HG02970 (cell line): ENCODE measurements around the gene GCAT.
"Not testable (repeated sequence)": the region's sequence is repeated elsewhere in the genome, so short reads cannot be mapped to it uniquely, and the experiment has no call there.

ENCODE experiments used
- ATAC-seq: cut with Tn5 transposase; IDR thresholded peaks from one replicate; pipeline ENCODE4 v1.9.1; 2021; ENCODE audit warnings: mild to moderate bottlenecking, moderate library complexity, moderate number of reproducible peaks; ENCODE audit not compliant: unreplicated experiment, low FRiP score

GCAT gene

GRCh38 chr22:37781434-37782059 is 26.2 kb upstream of the GCAT start:
- ATAC-seq, result no peak

- ATAC-seq, result no peak
Measured at GRCh38 chr22:37782340-37783168, 25.2 kb upstream of the GCAT start.

DNA sequence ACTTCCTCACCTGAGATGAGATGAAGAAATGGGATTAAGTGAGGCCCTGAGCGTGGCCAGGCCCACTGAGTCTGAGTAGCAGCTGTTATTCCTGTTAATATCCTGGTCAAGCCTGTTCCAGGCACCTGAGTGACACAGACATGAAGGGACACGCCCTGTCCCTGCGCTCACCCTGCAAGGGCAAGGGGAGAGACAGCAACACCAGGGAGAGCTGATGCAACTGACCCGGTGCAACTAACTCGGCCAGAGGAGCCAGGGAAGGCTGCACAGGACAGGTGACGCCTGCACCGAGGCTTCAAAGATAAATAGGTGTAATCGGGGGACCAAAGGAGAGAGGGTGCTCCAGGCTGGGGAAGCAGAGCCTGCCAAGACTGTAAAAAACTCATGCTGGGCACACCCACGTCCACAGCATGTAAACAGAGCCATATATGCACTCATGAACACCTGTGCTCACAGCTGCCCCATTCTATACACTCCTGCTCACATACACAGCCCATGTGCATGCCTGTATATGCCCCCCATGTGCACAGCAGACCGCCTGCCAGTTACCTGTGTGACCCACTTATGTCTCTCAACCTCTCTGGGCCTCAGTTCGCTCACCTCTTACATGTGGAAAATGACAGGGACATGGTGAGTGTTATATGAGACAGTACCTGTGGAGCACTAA is 22.8 kb upstream of the GCAT start:
- no peak for ATAC-seq

GRCh38 chr22:37790234-37790633 is 17.5 kb upstream of the GCAT start:
- no peak for ATAC-seq

DNA sequence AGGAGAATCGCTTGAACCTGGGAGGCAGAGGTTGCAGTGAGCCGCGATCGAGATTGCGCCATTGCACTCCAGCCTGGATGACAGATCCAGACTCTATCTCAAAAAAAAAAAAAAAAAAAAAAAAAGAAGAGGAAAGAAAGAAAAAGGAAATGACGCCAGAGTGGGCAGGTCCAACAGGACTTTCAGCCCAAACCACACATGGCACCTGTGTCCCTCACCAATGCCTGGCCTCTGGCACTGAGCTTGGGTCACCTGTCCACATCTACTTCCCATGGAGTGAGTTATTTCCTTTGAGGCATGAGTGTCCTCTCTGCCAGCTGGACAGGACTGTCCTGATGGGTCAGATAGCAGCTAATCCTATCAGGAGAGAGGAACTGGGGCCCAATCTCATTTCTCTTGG is 15.2 kb upstream of the GCAT start:
- no peak for ATAC-seq

DNA sequence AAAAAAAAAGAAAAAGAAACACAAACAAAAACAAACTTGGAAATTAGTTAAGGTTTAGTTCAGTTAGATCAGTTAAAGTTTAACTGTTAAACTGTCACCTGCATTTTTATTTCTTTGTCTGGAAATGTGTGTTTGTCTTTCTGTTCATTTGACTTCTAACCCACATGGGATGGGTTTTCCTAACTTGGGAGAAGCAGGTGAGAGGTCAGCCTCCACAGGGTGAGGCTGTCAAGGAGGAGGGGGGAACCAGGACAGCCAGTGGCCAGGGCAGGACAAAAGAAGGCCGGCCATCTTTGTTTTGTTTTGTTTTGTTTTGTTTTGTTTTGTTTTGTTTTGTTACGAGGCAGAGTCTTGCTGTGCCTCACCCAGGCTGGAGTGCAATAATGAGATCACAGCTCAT is 13.4 kb upstream of the GCAT start:
- ATAC-seq, result no peak

DNA sequence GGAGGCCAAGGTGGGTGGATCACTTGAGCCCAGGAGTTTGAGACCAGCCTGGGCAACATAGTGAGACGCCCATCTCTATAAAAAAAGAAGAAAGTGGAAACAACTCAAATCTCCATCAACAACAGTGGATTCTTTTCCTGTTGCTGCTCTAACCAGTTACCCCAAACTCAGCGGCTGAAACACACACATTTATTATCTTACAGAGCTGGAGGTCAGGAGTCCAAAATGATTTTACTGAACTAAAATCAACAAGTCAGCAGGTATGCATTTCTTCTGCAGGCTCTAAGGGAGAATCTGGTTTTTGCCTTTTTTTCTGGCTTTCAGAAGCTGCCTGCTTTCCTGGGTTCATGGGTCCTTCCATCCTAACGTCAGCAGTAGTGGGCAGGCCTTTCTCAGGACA is 11.7 kb upstream of the GCAT start:
- no peak for ATAC-seq

GRCh38 chr22:37797259-37797658 is 10.5 kb upstream of the GCAT start:
- not testable (repeated sequence) for ATAC-seq

- ATAC-seq, result no peak
Measured at GRCh38 chr22:37797874-37798500, 9.7 kb upstream of the GCAT start.

DNA sequence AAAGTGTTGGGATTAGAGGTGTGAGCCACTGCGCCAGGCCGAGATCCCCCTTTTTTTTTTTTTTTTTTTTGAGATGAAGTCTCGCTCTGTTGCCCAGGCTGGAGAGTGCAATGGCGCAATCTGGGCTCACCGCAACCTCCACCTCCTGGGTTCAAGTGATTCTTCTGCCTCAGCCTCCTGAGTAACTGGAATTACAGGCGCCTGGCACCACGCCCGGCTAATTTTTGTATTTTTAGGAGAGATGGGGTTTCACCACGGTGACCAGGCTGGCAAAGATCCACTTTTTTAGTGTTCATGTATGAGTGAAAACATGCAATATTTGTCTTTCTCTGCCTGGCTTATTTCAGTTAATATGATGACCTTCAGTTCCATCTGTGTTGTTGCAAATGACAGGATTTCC is 7.8 kb upstream of the GCAT start:
- ATAC-seq, result not testable (repeated sequence)

DNA sequence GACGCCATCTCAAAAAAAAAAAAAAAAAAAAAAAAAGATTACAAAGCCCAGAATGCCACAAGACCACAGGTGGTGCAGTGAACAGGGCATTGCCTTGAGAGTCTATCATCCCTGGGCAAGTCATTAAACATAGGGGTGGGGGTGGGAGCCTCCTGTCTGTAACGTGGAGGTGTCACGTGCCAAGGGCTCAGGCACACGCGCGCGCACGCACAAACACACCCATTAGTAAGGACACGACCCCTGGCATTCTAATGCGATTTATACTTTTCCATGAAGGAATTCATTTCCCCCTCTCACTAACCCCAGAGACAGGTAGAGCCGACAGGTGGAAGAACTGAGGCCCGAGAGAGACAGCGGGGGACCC is 5.8 kb upstream of the GCAT start:
- ATAC-seq, result no peak

GRCh38 chr22:37802310-37803194 is 5.2 kb upstream of the GCAT start:
- ATAC-seq, result no peak

DNA sequence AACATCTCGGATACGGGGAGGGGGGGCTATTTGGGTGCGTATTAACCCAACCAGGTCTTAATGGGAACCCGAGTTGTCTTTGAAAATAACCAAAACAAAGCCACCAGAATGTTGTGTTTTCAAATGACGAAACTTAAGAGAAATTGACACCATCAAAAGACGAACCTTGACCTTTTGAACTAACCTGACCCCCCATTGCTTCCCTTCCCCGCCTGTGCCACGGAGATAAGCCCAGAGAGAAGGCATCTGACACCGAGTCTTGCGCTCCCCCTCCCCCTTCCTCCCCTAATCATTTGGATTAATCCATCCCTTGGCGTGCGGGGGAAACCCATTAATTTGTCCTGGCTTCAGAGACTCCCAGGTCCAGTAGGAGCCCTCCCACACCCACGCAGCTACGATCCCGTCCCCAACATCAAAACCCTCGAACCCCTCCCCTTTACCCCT is 4.5 kb upstream of the GCAT start:
- ATAC-seq, result no peak

DNA sequence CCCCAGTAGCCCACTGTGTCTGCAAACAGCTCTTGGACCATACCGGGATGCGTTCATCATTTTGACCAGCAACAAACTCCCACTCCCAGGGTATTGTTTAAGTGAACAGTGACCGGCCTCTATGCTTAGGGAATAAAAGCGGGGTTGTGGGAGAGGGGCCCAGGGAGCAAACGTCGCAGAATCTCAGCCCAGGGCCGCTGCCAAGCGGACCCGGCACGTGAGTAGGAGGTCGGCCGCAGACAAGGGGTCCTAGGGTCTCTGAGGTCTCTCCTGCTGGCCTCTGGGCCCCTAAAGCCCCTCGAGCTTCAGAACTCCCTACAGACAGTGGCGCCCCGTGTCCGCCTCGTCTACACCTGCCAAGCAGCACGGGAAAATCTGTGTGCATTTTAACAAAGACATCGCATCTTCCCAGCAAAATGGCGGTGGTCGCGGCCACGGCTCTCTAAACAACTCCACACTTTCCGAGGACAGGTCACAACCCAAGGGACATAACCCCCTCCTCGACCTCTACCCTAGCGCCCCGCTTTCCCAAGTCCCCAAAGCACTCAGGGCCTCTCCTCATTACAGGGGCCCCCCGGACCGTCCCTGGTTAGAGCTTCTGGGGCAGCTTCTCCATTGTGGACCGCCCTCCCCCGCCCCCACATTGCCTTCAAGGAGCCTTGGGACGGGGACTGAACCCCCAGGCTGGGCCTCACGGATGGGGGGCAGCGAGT is 3.9 kb upstream of the GCAT start:
- no peak for ATAC-seq

- no peak for ATAC-seq
Measured at GRCh38 chr22:37804352-37804880, 3.3 kb upstream of the GCAT start.

DNA sequence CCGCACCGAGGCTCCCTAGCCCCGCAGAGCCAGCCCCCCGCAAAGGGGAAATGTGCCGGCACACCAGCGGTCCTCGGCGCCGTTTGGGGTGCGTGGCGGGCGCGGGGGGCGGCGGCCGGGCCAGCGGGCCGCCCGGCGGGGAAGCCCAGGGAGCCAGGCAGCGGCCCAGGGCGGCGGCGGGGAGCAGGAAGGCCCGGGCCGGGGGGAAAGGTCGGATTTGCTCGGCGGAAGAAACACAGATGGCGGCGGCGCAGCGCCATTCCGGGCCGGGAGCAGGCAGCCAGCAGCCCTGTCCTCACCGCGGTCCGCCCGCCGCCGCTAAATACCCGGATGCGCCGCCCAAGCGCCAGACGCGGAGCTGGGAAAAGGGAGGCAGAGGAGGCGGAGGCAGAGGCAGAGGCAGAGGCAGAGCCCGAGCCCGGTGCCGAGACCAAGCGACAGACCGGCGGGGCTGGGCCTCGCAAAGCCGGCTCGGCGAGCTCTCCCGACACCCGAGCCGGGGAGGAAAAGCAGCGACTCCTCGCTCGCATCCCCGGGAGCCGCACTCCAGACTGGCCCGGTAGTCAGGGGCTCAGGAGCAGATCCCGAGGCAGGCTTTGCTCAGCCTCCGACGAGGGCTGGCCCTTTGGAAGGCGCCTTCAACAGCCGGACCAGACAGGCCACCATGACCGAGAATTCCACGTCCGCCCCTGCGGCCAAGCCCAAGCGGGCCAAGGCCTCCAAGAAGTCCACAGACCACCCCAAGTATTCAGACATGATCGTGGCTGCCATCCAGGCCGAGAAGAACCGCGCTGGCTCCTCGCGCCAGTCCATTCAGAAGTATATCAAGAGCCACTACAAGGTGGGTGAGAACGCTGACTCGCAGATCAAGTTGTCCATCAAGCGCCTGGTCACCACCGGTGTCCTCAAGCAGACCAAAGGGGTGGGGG is 2.6 kb upstream of the GCAT start:
- no peak for ATAC-seq

- ATAC-seq, result no peak
Measured at GRCh38 chr22:37805810-37806277, 1.9 kb upstream of the GCAT start.
